Measurements from ENCODE around the gene KIF5C.

The KIF5C gene

DNA sequence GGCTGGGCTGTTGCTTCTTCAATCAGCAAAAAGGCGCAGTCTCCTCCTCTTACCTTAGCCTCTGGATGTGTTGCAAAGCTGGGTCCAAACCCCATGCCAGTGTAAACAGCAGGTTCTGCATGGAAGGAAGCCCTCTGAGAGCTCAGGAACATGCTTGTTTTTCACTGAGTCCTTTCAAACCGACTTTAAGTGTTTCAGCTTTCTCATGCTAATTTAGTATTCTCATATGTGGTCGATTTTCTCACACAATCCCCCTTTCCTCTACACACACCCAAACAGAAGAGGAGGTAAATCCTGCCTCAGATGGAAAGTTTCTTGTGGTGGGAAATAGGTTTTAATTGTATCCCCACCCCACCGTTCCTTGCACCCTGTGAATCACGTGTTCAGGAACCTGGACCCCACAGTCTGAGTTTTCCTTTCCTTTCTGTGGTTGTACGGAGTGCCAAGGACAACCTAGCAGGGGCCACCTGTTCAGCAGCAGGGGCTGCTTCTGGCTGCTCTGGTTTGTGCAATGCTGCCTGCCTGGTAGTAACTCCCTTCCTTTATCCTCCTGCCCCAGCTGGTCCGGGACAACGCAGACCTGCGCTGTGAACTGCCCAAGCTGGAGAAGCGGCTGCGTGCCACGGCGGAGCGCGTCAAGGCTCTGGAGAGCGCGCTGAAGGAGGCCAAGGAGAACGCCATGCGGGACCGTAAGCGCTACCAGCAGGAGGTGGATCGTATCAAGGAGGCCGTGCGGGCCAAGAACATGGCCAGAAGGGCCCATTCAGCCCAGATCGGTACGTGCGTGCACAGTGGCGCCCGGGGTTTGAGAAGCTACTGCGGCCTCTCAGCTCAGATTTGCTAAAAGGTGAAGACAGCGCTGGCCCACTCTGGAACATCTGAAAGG, 134.8 kb downstream of the KIF5C start:
- DNase-seq (ENCODE audit: low spot score) = no peak
- TF ChIP-seq, protein P1, sequence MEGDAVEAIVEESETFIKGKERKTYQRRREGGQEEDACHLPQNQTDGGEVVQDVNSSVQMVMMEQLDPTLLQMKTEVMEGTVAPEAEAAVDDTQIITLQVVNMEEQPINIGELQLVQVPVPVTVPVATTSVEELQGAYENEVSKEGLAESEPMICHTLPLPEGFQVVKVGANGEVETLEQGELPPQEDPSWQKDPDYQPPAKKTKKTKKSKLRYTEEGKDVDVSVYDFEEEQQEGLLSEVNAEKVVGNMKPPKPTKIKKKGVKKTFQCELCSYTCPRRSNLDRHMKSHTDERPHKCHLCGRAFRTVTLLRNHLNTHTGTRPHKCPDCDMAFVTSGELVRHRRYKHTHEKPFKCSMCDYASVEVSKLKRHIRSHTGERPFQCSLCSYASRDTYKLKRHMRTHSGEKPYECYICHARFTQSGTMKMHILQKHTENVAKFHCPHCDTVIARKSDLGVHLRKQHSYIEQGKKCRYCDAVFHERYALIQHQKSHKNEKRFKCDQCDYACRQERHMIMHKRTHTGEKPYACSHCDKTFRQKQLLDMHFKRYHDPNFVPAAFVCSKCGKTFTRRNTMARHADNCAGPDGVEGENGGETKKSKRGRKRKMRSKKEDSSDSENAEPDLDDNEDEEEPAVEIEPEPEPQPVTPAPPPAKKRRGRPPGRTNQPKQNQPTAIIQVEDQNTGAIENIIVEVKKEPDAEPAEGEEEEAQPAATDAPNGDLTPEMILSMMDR (IDR thresholded peaks at IDR 0.05; ENCODE audit: extremely low read depth, missing control alignments) = no peak

DNA sequence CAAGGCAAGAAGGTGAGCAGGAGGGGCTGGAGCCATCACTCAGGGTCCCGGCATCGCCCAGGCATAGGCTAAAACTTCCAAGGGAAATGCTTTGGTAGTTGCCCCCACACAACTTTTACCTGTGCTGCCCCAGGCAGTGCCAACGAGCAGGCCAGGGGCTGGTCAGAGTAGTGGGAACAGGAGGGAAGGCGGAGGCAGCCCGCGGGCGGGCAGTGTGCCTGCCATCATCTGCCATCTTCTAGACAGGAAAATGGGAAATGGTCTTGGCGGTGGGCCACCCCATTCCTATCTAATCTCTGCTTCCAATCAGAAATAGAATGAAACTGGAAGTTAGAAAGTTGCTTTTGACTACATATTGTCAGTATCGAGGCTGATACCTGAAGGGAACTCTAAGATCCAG, 137.5 kb downstream of the KIF5C start:
- DNase-seq (ENCODE audit: low spot score) = no peak
- TF ChIP-seq, protein P1 (IDR thresholded peaks at IDR 0.05; ENCODE audit: extremely low read depth, missing control alignments) = no peak

DNA sequence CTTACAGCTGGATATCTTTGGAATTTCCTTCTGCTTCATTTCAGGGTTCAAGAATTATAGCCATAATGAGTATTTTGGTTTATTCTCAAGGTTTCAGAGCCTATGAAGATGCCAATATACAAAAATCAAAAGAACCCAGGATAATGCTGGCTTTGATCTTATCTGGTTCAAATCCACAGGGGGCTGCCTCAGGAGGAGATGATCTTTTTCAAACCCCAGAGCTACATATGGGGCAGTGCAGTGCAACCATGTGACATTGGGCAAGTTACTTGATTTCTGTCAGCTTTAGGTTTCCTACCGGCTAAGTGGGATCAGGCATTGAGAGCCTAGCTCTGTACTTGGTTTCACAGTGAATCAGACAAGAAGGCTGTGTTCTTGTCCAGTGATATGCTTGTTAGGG, 140.5 kb downstream of the KIF5C start:
- TF ChIP-seq, protein P1 (IDR thresholded peaks at IDR 0.05; ENCODE audit: extremely low read depth, missing control alignments) = no peak
- DNase-seq (ENCODE audit: low spot score) = no peak

DNA sequence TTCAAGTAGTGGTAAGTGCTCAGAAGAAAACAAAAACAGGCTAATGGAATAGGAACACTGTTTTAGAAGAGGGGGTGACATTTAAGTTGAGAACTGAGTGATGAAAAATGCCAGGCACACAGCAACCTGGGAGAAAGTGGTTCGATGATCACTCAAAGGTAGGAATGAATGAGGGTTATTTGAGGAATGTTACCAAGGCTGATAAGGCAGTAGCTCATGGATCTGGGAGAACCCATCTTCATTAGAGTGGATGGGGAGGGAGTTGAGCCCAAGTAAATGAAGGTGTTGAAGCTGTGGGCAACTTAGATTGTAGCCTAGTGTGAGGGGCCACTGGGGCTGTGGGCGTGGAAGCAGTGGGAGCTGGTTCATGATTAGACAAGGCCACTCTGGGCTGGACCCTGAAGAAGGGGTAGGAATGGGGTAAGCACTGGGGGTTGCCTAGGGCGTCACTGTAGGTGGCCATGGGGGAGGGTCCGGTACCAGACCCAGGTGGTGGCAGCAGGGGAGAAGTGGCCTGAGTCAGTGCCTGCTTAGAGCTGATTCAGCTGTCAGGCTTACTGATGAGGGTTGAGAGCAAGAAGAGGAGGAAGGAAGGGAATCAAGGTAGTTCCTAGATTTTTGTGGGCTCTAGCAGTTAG, 141.0 kb downstream of the KIF5C start:
- DNase-seq (ENCODE audit: low spot score) = no peak
- TF ChIP-seq, protein P1 (IDR thresholded peaks at IDR 0.05; ENCODE audit: extremely low read depth, missing control alignments) = no peak

DNA sequence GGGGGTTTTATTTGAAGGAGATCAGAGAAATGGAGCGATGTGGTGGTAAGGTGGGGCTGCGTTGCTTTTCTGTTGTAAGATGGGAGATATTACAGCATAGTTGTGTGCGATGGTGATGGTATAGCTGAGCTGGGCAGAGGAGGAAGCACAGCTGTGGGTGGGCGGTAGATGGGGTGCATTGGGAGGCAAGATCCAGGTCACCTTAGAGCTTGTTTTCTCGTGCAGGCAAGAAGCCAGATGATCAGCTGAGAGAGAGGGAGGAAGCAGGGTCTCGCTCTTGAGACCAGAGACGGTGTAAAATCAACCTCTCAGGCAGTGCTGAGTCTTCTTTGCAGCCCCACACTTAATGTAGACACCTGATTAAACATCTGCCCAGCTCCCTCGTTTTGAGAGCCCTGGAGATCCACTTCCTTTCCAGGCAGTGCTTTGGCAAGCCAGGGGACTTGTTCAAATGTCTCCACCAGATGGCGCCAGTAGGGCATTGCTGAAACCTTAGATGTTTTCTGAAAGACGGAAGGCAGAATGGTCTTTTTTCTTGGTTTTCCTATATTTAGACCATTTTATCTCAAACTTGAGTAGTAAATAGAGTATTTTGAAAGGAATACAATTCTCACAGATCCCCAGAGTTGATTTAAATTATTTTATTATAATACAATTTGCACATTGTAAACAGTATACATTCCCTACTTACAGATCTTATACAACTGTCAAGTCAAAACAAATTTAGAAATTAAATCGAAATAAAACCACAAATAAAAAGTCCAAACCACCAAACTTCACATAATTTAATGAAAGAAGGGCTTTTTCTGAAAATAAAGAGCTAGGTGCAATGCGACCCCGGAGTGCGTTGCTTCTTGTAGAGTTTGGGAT, 142.3 kb downstream of the KIF5C start:
- TF ChIP-seq, protein P1 (IDR thresholded peaks at IDR 0.05; ENCODE audit: extremely low read depth, missing control alignments) = peak; percentile 79

DNA sequence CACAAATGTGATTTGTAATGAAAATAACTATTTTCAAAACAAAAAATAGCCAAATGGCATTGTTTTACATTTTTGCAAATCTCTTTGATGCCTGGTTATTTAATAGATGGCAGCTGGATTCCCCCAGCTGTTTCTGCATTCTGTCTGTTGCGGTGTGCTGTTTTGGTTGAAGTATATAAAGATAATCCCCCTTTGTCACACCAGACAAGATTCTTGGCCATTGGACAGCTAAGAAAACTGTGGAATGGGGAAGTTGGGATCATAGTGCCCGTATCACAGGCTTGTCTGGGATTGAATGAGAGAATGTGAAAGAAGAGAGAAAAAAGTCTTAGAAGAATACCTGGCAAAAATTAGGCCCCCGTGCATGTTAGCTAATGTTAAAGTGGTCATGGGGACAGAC, 144.0 kb downstream of the KIF5C start:
- TF ChIP-seq, protein P1 (IDR thresholded peaks at IDR 0.05; ENCODE audit: extremely low read depth, missing control alignments) = no peak
- DNase-seq (ENCODE audit: low spot score) = no peak

More for the DNA sequence above, 142.3 kb downstream of the KIF5C start:
- DNase-seq (ENCODE audit: low spot score) = peak; percentile 79

Measured in GM20000 (cell line).